ENCODE measurements around the gene PTPRZ1. TPM values are rescaled to one million over a fixed set of nuclear protein-coding genes. Genes with fewer than 3 reads are reported as not detected.

PTPRZ1 gene
- total RNA-seq, 1 experiment from 2014 or later, result 0.58 TPM

GRCh38 chr7:121919986-121920385 is 47.0 kb downstream of the PTPRZ1 start:
- DNase-seq (ENCODE audit: low spot score), result no peak
- Histone ChIP-seq H3K27me3 (replicated peaks; ENCODE audit: insufficient read depth, low read depth, low read length, poor library complexity) (peaks cover 6% of the 10 kb centered on the region), H3K9me3 (ENCODE audit: low read depth, low read length, poor library complexity, severe bottlenecking) (no peaks in the 10 kb centered on the region), H3K27ac (ENCODE audit: low read depth, low read length, poor library complexity, severe bottlenecking) (no peak overlapping the region), H3K36me3 (ENCODE audit: insufficient read depth, low read length, poor library complexity, severe bottlenecking) (no peaks in the 10 kb centered on the region), H3K4me1 (ENCODE audit: insufficient read depth, low read length, poor library complexity, severe bottlenecking) (no peaks in the 10 kb centered on the region), H3K4me3 (ENCODE audit: low read depth, low read length, poor library complexity, severe bottlenecking) (no peak overlapping the region)
- TF ChIP-seq CTCF (conservative IDR thresholded peaks at IDR 0.05; ENCODE audit: low read depth, low read length), result no peak
- no peak for TF ChIP-seq EZH2 (IDR thresholded peaks at IDR 0.05; ENCODE audit: borderline replicate concordance, low read depth, low read length, poor library complexity, severe bottlenecking)
- ChIA-PET CTCF (no interaction called here), POLR2A (ENCODE audit: low non-redundant PET) (no interaction called here)
- no TSS peak for BruUV-seq (replicated peaks)
- intact Hi-C loops (cut with micrococcal nuclease; ENCODE audit: unreplicated experiment), result no loop called here

GRCh38 chr7:121924269-121925186 is 51.6 kb downstream of the PTPRZ1 start:
- Histone ChIP-seq H3K9me3 (ENCODE audit: low read depth, low read length, poor library complexity, severe bottlenecking) (no peaks in the 10 kb centered on the region), H3K27me3 (replicated peaks; ENCODE audit: insufficient read depth, low read depth, low read length, poor library complexity) (peaks cover 6% of the 10 kb centered on the region), H3K4me3 (ENCODE audit: low read depth, low read length, poor library complexity, severe bottlenecking) (no peak overlapping the region), H3K4me1 (ENCODE audit: insufficient read depth, low read length, poor library complexity, severe bottlenecking) (no peaks in the 10 kb centered on the region), H3K27ac (ENCODE audit: low read depth, low read length, poor library complexity, severe bottlenecking) (no peak overlapping the region), H3K36me3 (ENCODE audit: insufficient read depth, low read length, poor library complexity, severe bottlenecking) (no peaks in the 10 kb centered on the region)
- BruUV-seq (replicated peaks), result no TSS peak
- ChIA-PET CTCF (interaction anchor here (0.5 kb wide), 1 partner anchor 1133 kb away, joined by 5 read pairs; no protein-coding TSS in a partner anchor), POLR2A (ENCODE audit: low non-redundant PET) (no interaction called here)
- no peak for DNase-seq (ENCODE audit: low spot score)
- no peak for TF ChIP-seq CTCF (conservative IDR thresholded peaks at IDR 0.05; ENCODE audit: low read depth, low read length)
- no peak for TF ChIP-seq EZH2 (IDR thresholded peaks at IDR 0.05; ENCODE audit: borderline replicate concordance, low read depth, low read length, poor library complexity, severe bottlenecking)
- intact Hi-C loops (cut with micrococcal nuclease; ENCODE audit: unreplicated experiment), result no loop called here

- CTCF ChIA-PET, result no interaction called here
- no peaks in the 10 kb centered on the region for H3K4me1 ChIP-seq (ENCODE audit: insufficient read depth, low read length, poor library complexity, severe bottlenecking)
- TF ChIP-seq CTCF (conservative IDR thresholded peaks at IDR 0.05; ENCODE audit: low read depth, low read length), result no peak
- no peak for TF ChIP-seq EZH2 (IDR thresholded peaks at IDR 0.05; ENCODE audit: borderline replicate concordance, low read depth, low read length, poor library complexity, severe bottlenecking)
- no TSS peak for BruUV-seq (replicated peaks)
- H3K9me3 ChIP-seq (ENCODE audit: low read depth, low read length, poor library complexity, severe bottlenecking), result no peaks in the 10 kb centered on the region
- no peaks in the 10 kb centered on the region for H3K27me3 ChIP-seq (replicated peaks; ENCODE audit: insufficient read depth, low read depth, low read length, poor library complexity)
- intact Hi-C loops (cut with micrococcal nuclease; ENCODE audit: unreplicated experiment), result no loop called here
- no peak for DNase-seq (ENCODE audit: low spot score)
- H3K27ac ChIP-seq (ENCODE audit: low read depth, low read length, poor library complexity, severe bottlenecking), result no peak overlapping the region
- no peaks in the 10 kb centered on the region for H3K36me3 ChIP-seq (ENCODE audit: insufficient read depth, low read length, poor library complexity, severe bottlenecking)
- POLR2A ChIA-PET (ENCODE audit: low non-redundant PET), result no interaction called here
- no peak overlapping the region for H3K4me3 ChIP-seq (ENCODE audit: low read depth, low read length, poor library complexity, severe bottlenecking)
These were observed 58.4 kb downstream of the PTPRZ1 start for GRCh38 chr7:121931149-121931902.

Data from A673 (cell line).